HepG2 (cell line): ENCODE measurements around the gene CHN2. TPM values are rescaled to one million over a fixed set of nuclear protein-coding genes. Genes with fewer than 3 reads are reported as not detected.

Experiments
- ATAC-seq: fragments of 200-7000 bp; cut with Tn5 transposase; 3 replicates; pipeline ENCODE4 v1.9.1; 2020; ENCODE audit warnings: mild to moderate bottlenecking, moderate library complexity
- BruUV-seq: library from RNA; stranded (reverse); fragments of 400-500 nt; replicated peaks from 2 replicates; lab custom pipeline; 2021; lab: Mats Ljungman, UMichigan
- CTCF ChIA-PET: fragments of 300-600 bp; formaldehyde crosslinking; extraction: SDS; loops from one replicate; lab custom pipeline; 2021; ENCODE audit warnings: low total read pairs, inconsistent platforms, low intra/inter-chr PET ratio; lab: Yijun Ruan, JAX
- POLR2A ChIA-PET: fragments of 350-600 bp; sonication (Branson Sonifier 250); formaldehyde crosslinking; loops from one replicate; lab custom pipeline; 2020; ENCODE audit warnings: antibody characterized with exemption, inconsistent platforms; lab: Yijun Ruan, JAX
- DNase-seq: peaks from one replicate; pipeline ENCODE4 v3.0.0-alpha.2; 2015; ENCODE audit warnings: low spot score
- FAIRE-seq: peaks from 3 replicates; lab custom pipeline; 2011; peaks lifted over from hg19 to GRCh38; lab: Jason Lieb, UNC
- H2AFZ ChIP-seq: one replicate; pipeline ENCODE4 v1.6.1; 2011; ENCODE audit warnings: low read length, inconsistent platforms
- H3K27ac ChIP-seq: fragments of 300-600 bp; 3 replicates; pipeline ENCODE4 v1.8.0; 2011; ENCODE audit warnings: mixed run types, mild to moderate bottlenecking, mixed read lengths, low read length, inconsistent platforms; ENCODE audit not compliant: insufficient read depth; ENCODE audit errors: extremely low read length
- H3K27me3 ChIP-seq, 2 experiments: fragments of 200-600 bp in 1 of 2; 2 replicates in 1 of 2; 3 replicates in 1 of 2; pipeline versions ENCODE4 v1.6.0 to v1.8.0; 2011; ENCODE audit warnings: low read length in 2 of 2, mild to moderate bottlenecking in 2 of 2, moderate library complexity in 2 of 2, inconsistent platforms in 1 of 2; ENCODE audit not compliant: insufficient read depth in 2 of 2, control insufficient read depth in 1 of 2
- H3K36me3 ChIP-seq, 2 experiments: fragments of 200-600 bp in 1 of 2; replicated peaks in 1 of 2; 2 replicates in 1 of 2; 3 replicates in 1 of 2; pipeline versions ENCODE4 v1.5.1 to v1.8.0; 2011; ENCODE audit warnings: low read length in 2 of 2, inconsistent platforms in 1 of 2; ENCODE audit not compliant: insufficient read depth in 2 of 2, control insufficient read depth in 1 of 2
- H3K4me1 ChIP-seq: 2 replicates; pipeline ENCODE4 v1.5.1; 2012; ENCODE audit warnings: low read length, inconsistent platforms; ENCODE audit not compliant: insufficient read depth
- H3K4me2 ChIP-seq: 2 replicates; pipeline ENCODE4 v1.6.0; 2011; ENCODE audit warnings: low read depth, low read length, inconsistent platforms
- H3K4me3 ChIP-seq, 3 experiments: fragments of 200-600 bp in 1 of 3; sonication (generic), shearing (Covaris generic) in 1 of 3; replicated peaks in 1 of 3; 2 replicates each; pipeline ENCODE4 v1.5.1; 2011 to 2016; ENCODE audit warnings: low read length in 3 of 3, inconsistent platforms in 2 of 3, low read depth in 2 of 3, mild to moderate bottlenecking in 2 of 3, control low read depth in 1 of 3, mixed read lengths in 1 of 3; ENCODE audit not compliant: insufficient read depth in 1 of 3
- H3K79me2 ChIP-seq: one replicate; pipeline ENCODE4 v1.6.1; 2011; ENCODE audit warnings: low read length, inconsistent platforms; ENCODE audit not compliant: insufficient read depth
- H3K9ac ChIP-seq: 2 replicates; pipeline ENCODE4 v1.6.0; 2011; ENCODE audit warnings: mild to moderate bottlenecking, low read depth, low read length, inconsistent platforms; ENCODE audit not compliant: insufficient read depth
- H3K9me3 ChIP-seq: 2 replicates; pipeline ENCODE4 v1.5.1; 2012; ENCODE audit warnings: mild to moderate bottlenecking, low read length
- H4K20me1 ChIP-seq: 2 replicates; pipeline ENCODE4 v1.6.0; 2011; ENCODE audit warnings: inconsistent platforms, mild to moderate bottlenecking, low read length, moderate library complexity; ENCODE audit not compliant: insufficient read depth
- HDAC1 ChIP-seq: sonication (generic); formaldehyde crosslinking; IDR thresholded peaks from 2 replicates; pipeline ENCODE4 v1.5.1; 2020; ENCODE audit warnings: mild to moderate bottlenecking, missing genetic modification reagents
- HDAC2 ChIP-seq: sonication (generic); formaldehyde crosslinking; IDR thresholded peaks from 2 replicates; pipeline ENCODE4 v1.4.0; 2020; ENCODE audit warnings: missing genetic modification reagents
- RBM22 ChIP-seq: fragments of 200-400 bp; formaldehyde crosslinking; optimal IDR thresholded peaks from 2 replicates; pipeline ENCODE3; 2017; ENCODE audit warnings: mild to moderate bottlenecking, low read length, moderate library complexity
- ZBTB39 ChIP-seq: sonication (generic); formaldehyde crosslinking; IDR thresholded peaks from 2 replicates; pipeline ENCODE4 v1.5.0; 2020; ENCODE audit warnings: missing genetic modification reagents
- ZBTB46 ChIP-seq: sonication (generic); formaldehyde crosslinking; IDR thresholded peaks from 2 replicates; pipeline ENCODE4 v1.4.0; 2020; ENCODE audit warnings: mild to moderate bottlenecking, missing genetic modification reagents, borderline replicate concordance
- ZNF12 ChIP-seq: sonication (generic); formaldehyde crosslinking; IDR thresholded peaks from 2 replicates; pipeline ENCODE4 v1.5.0; 2020; ENCODE audit warnings: missing genetic modification reagents
- ZNF17 ChIP-seq: sonication (generic); formaldehyde crosslinking; IDR thresholded peaks from 2 replicates; pipeline ENCODE4 v1.5.0; 2020; ENCODE audit warnings: mild to moderate bottlenecking, missing genetic modification reagents
- ZNF33A ChIP-seq: sonication (generic); formaldehyde crosslinking; IDR thresholded peaks from 2 replicates; pipeline ENCODE4 v1.5.1; 2020; ENCODE audit warnings: missing genetic modification reagents, mild to moderate bottlenecking, moderate library complexity, borderline replicate concordance
- WGBS: methylation state at CpG from one replicate; pipeline ENCODE4 v1.1.6; 2017; ENCODE audit warnings: low lambda C conversion rate; 5-methylcytosine and 5-hydroxymethylcytosine counted together
- in situ Hi-C: cut with HindIII; loops from 2 replicates; pipeline ENCODE4 v1.10.0; 2017; ENCODE audit warnings: low pct_unique_long_range_greater_than_20kb; ENCODE audit not compliant: extremely low pct_ligation_motif_present
- intact Hi-C: fragments of 100-400 bp; cut with micrococcal nuclease; formaldehyde crosslinking; loops from one replicate; pipeline ENCODE4 v1.10.0; 2022; ENCODE audit not compliant: unreplicated experiment
- polyA plus RNA-seq, 8 experiments: library from polyadenylated mRNA; depleted of rRNA in 3 of 8; stranded (reverse) in 7 of 8; unstranded in 1 of 8; fragments of >200 nt; fragmentation: Illumina TruSeq in 4 of 8; extraction: Trizol in 4 of 8; gene quantifications; 2 replicates each; pipeline versions ENCODE4 v1.2.1 to v1.2.3, GENCODE V29; 2011 to 2016; ENCODE audit warnings: low read depth in 4 of 8, missing spikeins in 1 of 8, mixed read lengths in 1 of 8; ENCODE audit not compliant: insufficient read depth in 1 of 8
- total RNA-seq, 5 experiments: library from RNA; depleted of rRNA; stranded (reverse); fragments of >200 nt; fragmentation: Illumina TruSeq; extraction: Trizol; gene quantifications; 2 replicates each; pipeline ENCODE4 v1.2.3, GENCODE V29; 2016; ENCODE audit warnings: low read depth in 1 of 5

CHN2 gene
- total and polyA plus RNA-seq, 2 of the 13 experiments (the other 11 are each of a cell fraction or from before 2014, with no cell fraction given) = 23.5 to 30.5 TPM

- Histone ChIP-seq H3K27me3 (no peaks in the 10 kb centered on the region), H3K9me3 (no peaks in the 10 kb centered on the region), H3K79me2 (no peaks in the 10 kb centered on the region), H3K36me3 (no peaks in the 10 kb centered on the region; a peak in 2 of 5 replicates), H2AFZ (no peak overlapping the region), H3K27ac (no peak overlapping the region), H3K9ac (no peak overlapping the region), H4K20me1 (no peaks in the 10 kb centered on the region), H3K4me2 (no peak overlapping the region), H3K4me3 (no peak overlapping the region), H3K4me1 (peaks cover 82% of the 10 kb centered on the region)
- BruUV-seq = no TSS peak
- CTCF ChIA-PET = no interaction called here
- intact Hi-C loops = loop anchor here (5.0 kb wide), 1 partner anchor 76 kb away; the partner anchor contains the start of gene PRR15
- in situ Hi-C loops = no loop called here
- WGBS = 92% methylated on average over 12 of the region's 13 CpGs
- no peak for FAIRE-seq
- no peak for TF ChIP-seq ZNF33A (CRISPR knock-in tag)
- no peak for TF ChIP-seq HDAC1
- TF ChIP-seq HDAC2 (CRISPR knock-in tag) = no peak
- no peak for TF ChIP-seq ZBTB46 (CRISPR knock-in tag)
- no peak for TF ChIP-seq ZBTB39
- TF ChIP-seq RBM22 = peak; percentile 21
- no peak for TF ChIP-seq ZNF17
- TF ChIP-seq ZNF12 = no peak
- POLR2A ChIA-PET = no interaction called here
- no peak for ATAC-seq
- no peak for DNase-seq
Observed at GRCh38 chr7:29486191-29486700, 291.7 kb downstream of the CHN2 start.
